Lower leg skin (tissue), 3 donors: Measurements from ENCODE around the gene ARL14.

ENCODE experiments used
- POLR2A ChIP-seq, 2 donors: fragments of 450-650 bp; IDR thresholded peaks; one replicate each; pipeline ENCODE4 v1.6.1; 2016 to 2017; ENCODE audit warnings: antibody characterized with exemption in 2 of 2, mild to moderate bottlenecking in 1 of 2, moderate library complexity in 1 of 2
- TF ChIP-seq, protein P1 (sequence below), 3 donors: fragments of 450-650 bp; IDR thresholded peaks; one replicate each; pipeline ENCODE4 v1.5.1; 2016; ENCODE audit warnings: antibody characterized with exemption in 3 of 3, mild to moderate bottlenecking in 3 of 3, moderate library complexity in 2 of 3

DNA sequence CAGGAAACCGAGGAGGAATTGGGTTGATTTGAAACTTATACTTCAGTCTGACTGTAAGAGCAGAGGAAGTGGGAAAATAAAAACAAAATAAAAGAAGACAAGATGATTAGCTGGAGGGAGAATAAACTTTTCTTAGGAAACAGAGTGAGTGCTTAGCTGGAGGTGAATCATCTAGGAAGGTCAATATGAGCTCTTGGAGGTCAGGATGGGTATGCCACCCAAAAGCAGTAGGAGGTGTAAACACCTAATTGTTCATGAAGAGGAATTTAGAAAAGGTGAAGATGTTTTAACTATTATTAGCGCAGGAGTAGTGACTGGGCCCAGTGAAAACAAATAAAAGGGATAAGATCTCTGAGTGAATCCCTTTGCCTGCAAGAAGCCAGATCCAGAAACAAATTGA lies 39.9 kb upstream of the ARL14 start:
- TF ChIP-seq, protein P1, sequence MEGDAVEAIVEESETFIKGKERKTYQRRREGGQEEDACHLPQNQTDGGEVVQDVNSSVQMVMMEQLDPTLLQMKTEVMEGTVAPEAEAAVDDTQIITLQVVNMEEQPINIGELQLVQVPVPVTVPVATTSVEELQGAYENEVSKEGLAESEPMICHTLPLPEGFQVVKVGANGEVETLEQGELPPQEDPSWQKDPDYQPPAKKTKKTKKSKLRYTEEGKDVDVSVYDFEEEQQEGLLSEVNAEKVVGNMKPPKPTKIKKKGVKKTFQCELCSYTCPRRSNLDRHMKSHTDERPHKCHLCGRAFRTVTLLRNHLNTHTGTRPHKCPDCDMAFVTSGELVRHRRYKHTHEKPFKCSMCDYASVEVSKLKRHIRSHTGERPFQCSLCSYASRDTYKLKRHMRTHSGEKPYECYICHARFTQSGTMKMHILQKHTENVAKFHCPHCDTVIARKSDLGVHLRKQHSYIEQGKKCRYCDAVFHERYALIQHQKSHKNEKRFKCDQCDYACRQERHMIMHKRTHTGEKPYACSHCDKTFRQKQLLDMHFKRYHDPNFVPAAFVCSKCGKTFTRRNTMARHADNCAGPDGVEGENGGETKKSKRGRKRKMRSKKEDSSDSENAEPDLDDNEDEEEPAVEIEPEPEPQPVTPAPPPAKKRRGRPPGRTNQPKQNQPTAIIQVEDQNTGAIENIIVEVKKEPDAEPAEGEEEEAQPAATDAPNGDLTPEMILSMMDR (IDR thresholded peaks at IDR 0.05): no peak
- TF ChIP-seq POLR2A (IDR thresholded peaks at IDR 0.05): no peak
